HEK293T (cell line): ENCODE results near the gene ZCCHC7.

Source experiments
- CTCF ChIA-PET: fragments of 350-600 bp; formaldehyde crosslinking; extraction: SDS; loops from one replicate; lab custom pipeline; 2021; ENCODE audit warnings: antibody characterized with exemption, inconsistent platforms; lab: Yijun Ruan, JAX
- POLR2A ChIA-PET: fragments of 350-600 bp; formaldehyde crosslinking; extraction: SDS; loops from one replicate; lab custom pipeline; 2020; ENCODE audit warnings: antibody characterized with exemption, inconsistent platforms; lab: Yijun Ruan, JAX
- DNase-seq: peaks from one replicate; pipeline ENCODE4 v3.0.0; 2012; ENCODE audit warnings: mixed read lengths; ENCODE audit errors: extremely low spot score
- ARNT ChIP-seq: fragments of 450-650 bp; IDR thresholded peaks from 2 replicates; pipeline ENCODE4 v1.6.1; 2017; ENCODE audit warnings: mild to moderate bottlenecking
- FOXA1 ChIP-seq: fragments of 450-650 bp; IDR thresholded peaks from 2 replicates; pipeline ENCODE4 v1.6.1; 2016; ENCODE audit warnings: mild to moderate bottlenecking
- FOXM1 ChIP-seq: fragments of 450-650 bp; IDR thresholded peaks from 2 replicates; pipeline ENCODE4 v1.6.1; 2017; ENCODE audit warnings: mild to moderate bottlenecking, borderline replicate concordance
- L3MBTL2 ChIP-seq: fragments of 450-650 bp; conservative IDR thresholded peaks from 2 replicates; pipeline ENCODE4 v1.6.1; 2016; ENCODE audit warnings: mild to moderate bottlenecking
- NFRKB ChIP-seq: fragments of 450-650 bp; IDR thresholded peaks from 2 replicates; pipeline ENCODE4 v1.6.1; 2016; ENCODE audit warnings: mild to moderate bottlenecking, moderate library complexity
- SP1 ChIP-seq: fragments of 450-650 bp; IDR thresholded peaks from 2 replicates; pipeline ENCODE4 v1.6.1; 2017
- SUZ12 ChIP-seq: fragments of 450-650 bp; IDR thresholded peaks from 2 replicates; pipeline ENCODE4 v1.6.1; 2016; ENCODE audit warnings: mild to moderate bottlenecking
- ZNF384 ChIP-seq: fragments of 450-650 bp; IDR thresholded peaks from 2 replicates; pipeline ENCODE4 v1.6.1; 2016

The ZCCHC7 gene

GRCh38 chr9:37406603-37407401 is 286.4 kb downstream of the ZCCHC7 start:
- POLR2A ChIA-PET, result no interaction called here
- CTCF ChIA-PET, result no interaction called here
- no peak for DNase-seq
- TF ChIP-seq FOXA1 (no peak), NFRKB (no peak), ZNF384 (no peak)

- no peak for DNase-seq
- POLR2A ChIA-PET, result no interaction called here
- no peak for TF ChIP-seq L3MBTL2
- TF ChIP-seq SP1, result no peak
- TF ChIP-seq FOXA1, result no peak
- no peak for TF ChIP-seq ZNF384
- no peak for TF ChIP-seq NFRKB
- no peak for TF ChIP-seq ARNT
- no peak for TF ChIP-seq FOXM1
- TF ChIP-seq SUZ12, result no peak
- CTCF ChIA-PET, result no interaction called here
Observed at GRCh38 chr9:37407468-37407867, 287.1 kb downstream of the ZCCHC7 start.
